Stimulated activated naive CD4-positive, alpha-beta T cell (primary cell): Measurements from ENCODE around the gene FKBP6.
A peak's percentile ranks its signal among the peaks of the same experiment; 100 is the strongest.
"Not testable (repeated sequence)": the region's sequence is repeated elsewhere in the genome, so short reads cannot be mapped to it uniquely, and the experiment has no call there.

Source experiments
- DNase-seq, 6 experiments: peaks; one replicate each; lab custom pipeline; 2025; lab: John Stamatoyannopoulos, UW

The FKBP6 gene

DNA sequence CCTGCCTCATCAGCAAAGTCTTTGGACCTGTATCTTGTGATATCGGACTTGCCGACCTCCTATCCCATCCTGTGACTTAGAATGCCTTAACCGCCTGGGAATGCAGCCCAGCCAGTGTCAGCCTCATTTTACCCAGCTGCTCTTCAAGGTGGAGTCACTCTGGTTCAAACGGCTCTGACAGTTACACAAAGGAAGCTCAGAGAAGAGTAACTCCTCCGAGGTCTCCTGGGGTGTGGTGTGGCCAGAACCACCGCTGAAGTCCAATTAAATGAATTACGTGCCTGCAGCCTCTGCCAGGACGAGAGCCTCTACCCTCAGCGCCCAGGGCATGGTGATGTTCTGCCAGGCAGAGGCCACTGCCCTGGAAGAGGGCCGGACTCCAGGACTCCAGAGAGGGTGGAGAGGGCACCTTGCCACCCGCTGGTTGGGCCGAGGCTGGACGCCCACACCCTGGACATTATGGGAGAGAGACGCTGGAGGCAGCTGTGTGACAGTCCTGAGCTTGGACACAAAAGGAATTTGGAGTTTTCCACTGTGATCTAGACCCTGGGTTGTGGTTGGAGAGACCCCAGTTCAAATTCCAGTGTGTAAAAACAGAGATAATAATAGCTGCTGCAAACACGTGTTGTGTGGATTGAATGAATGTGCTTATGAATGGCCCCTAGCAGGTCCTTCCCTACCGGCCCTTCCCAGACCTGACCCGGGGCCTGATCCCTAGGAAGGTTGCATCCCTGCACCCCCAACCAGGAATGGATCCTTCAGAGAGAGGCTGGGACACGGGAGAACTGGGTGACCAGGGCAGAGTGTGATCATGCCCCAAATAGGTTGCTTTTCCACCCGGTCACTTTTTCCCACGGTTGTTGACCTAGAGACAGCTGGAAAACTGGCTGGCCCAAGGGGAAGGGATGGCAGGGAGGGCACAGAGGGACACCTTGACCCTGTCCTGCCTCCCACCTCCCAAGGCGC is 67.9 kb downstream of the FKBP6 start:
- no peak for DNase-seq

DNA sequence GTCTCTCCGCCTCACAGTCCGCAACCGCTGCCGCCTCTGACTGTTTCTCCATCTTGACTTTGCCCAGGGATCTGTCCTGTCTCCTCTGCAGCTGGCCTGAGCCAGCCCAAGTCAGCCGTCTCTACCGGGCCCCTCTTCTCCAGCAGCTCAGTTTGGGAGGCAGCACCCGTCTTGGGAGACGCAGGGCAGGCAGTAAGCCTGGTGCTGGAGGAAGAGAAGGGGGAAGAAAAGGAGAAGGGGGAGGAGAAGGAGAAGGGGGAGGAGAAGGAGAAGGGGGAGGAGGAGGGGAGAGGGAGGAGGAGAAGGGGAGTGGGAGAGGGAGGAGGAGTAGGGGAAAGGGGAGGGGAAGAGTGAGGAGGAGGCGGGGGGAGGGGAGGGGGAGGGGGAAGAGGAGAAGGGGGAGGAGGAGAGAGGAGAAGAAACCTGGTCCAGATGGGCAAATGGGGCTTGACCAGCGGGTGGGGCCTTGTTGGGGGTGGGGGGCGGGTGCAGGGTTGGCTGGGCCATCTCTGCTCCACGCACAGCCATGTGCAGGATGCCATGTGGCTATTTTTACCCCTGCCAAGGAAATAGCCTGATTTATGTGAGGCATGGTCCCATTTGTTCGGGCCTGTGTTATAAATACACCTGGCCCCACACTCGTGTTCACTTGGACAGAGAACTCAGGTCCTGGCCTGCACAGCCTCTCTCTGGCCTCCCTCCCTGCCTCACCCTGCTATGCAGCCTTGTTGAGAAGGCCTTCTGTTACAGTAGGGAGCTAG is 69.7 kb downstream of the FKBP6 start:
- DNase-seq = no peak

DNA sequence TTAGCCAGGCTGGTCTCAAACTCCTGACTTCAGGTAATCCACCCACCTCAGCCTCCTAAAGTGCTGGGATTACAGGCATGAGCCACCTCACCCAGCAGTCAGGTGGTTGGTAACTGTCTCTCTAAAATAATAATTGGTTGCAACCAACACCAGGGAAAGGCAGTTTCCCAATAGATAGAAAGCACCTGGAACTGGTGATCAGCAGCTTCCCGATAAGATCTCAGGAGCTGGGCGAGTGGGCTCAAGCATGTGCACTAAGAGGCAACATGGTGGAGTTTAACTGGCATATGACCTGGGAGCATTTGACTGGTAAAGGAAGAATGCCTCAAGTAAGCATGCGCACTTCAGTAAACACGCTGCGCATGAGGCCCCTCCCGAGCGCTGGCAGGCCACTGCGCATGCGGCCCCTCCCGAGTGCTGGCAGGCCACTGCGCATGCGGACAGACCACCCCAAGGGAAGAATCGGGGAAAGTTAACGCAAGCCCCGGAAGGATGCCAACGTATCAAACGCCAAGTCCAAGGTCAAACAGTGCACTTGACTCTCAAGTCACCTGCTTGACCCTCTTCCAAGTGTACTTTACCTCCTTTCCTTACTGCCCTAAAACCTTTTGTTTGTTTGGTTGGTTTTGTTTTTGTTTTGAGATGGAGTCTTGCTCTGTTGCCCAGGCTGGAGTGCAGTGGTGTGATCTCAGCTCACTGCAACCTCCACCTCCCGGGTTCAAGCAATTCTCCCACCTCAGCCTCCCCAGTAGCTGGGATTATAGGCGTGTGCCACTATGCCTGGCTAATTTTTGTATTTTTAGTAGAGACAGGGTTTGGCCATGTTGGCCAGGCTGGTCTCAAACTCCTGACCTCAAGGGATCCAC is 71.5 kb downstream of the FKBP6 start:
- DNase-seq = peak; percentile 10 to 67 (median 40)

DNA sequence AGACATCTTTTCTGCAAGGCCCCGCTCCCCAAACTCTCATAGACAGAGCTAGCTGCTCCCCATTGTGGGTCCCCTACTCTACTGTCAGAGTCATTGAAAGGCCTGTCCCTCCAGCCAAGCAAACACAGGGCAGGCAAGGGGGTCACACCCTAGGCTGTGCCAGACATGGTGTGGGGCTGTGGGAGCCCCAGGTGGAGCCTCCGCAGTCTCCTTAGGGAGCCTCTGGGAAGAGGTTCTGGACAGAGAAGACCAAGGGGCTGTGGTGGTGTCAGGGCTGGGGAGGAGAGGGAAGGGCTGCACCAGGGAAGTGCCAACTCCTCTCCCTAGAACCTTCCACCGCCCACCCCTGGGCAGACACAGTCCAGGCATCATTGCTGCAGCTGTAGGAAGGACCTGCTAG is 76.9 kb downstream of the FKBP6 start:
- not testable (repeated sequence) for DNase-seq
